Inflammatory macrophage treated with lipopolysaccharide for 4 hours (primary cell): Measurements from ENCODE around the gene STAP2.
"Not testable (repeated sequence)": the region's sequence is repeated elsewhere in the genome, so short reads cannot be mapped to it uniquely, and the experiment has no call there.

Source experiments
- DNase-seq: peaks from one replicate; pipeline ENCODE4 v3.0.0-alpha.2; 2020

The STAP2 gene

DNA sequence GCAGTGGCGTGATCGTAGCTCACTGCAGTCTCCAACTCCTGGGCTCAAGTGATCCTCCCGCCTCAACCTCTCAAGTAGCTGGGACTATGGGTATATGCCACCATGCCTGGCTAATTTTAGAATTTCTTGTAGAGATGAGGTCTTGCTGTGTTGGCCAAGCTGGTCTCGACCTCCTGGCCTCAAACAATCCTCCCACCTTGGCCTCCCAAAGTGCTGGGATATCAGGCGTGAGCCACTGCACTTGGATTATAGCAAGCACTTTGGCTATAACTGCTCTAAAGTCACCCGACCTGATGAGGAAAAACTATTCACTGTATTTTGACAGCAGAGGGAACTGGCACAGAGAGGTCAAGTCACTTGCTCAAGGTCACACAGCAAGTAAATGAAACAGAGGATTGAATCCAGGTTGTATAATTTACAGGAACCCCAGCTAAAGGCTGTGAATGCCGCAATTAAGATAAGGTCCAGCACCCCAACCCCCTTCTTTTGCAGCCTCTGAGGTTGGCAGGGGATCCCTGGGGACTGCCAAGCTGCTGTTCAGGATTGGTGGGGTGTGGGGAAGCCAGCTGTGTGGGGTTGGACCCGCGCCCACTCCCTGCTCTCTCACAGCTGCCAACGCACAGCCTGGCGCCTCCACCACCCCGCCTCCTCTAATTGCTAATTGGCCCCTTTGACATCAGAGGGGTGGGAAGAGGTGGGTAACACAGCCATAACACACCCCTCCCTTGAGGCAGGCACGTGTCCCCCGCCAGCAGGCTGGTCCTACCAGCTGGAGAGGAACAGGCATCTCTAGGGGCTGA is 42.5 kb downstream of the STAP2 start:
- DNase-seq, result no peak

DNA sequence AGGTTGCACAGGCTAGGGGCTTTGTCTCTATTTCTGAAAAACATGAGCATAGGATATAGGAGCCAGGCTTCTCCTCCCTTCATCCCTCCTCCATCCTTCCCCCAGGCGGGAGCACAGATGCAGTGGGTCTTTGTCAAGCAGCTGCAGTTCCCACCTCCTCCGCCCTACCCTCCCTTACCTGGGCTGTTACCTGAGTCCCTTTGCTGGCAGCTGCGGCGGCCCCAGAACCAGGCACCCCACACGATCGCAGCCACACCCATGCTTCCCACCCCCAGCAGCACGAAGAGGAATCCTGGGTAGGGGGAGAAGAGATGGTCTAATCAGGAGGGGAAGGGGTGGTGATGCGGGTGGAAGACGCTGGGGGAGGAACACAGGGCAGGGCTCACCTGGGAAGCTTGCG is 44.2 kb downstream of the STAP2 start:
- no peak for DNase-seq

- no peak for DNase-seq
Observed at GRCh38 chr19:4292515-4292914, 46.1 kb downstream of the STAP2 start.

GRCh38 chr19:4291184-4291732 is 47.4 kb downstream of the STAP2 start:
- no peak for DNase-seq

- no peak for DNase-seq
Observed at GRCh38 chr19:4288091-4288777, 50.4 kb downstream of the STAP2 start.

DNA sequence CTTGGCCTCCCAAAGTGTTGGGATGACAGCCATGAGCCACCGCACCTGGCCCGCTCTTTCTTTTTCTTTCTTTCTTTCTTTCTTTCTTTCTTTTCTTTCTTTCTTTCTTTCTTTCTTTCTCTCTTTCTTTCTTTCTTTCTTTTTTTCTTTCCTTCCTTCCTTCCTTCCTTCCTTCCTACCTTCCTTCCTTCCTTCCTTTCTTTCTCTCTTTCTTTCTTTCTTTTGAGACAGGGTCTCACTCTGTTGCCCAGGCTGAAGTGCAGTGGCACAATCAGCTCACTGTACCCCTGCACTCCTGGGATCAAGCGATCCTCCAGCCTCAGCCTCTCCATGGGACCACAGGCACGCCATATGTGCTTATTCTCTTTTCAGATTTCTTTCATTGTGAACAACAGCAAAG is 52.5 kb downstream of the STAP2 start:
- not testable (repeated sequence) for DNase-seq

GRCh38 chr19:4284974-4285373 is 53.7 kb downstream of the STAP2 start:
- no peak for DNase-seq

GRCh38 chr19:4284176-4284958 is 54.3 kb downstream of the STAP2 start:
- no peak for DNase-seq

DNA sequence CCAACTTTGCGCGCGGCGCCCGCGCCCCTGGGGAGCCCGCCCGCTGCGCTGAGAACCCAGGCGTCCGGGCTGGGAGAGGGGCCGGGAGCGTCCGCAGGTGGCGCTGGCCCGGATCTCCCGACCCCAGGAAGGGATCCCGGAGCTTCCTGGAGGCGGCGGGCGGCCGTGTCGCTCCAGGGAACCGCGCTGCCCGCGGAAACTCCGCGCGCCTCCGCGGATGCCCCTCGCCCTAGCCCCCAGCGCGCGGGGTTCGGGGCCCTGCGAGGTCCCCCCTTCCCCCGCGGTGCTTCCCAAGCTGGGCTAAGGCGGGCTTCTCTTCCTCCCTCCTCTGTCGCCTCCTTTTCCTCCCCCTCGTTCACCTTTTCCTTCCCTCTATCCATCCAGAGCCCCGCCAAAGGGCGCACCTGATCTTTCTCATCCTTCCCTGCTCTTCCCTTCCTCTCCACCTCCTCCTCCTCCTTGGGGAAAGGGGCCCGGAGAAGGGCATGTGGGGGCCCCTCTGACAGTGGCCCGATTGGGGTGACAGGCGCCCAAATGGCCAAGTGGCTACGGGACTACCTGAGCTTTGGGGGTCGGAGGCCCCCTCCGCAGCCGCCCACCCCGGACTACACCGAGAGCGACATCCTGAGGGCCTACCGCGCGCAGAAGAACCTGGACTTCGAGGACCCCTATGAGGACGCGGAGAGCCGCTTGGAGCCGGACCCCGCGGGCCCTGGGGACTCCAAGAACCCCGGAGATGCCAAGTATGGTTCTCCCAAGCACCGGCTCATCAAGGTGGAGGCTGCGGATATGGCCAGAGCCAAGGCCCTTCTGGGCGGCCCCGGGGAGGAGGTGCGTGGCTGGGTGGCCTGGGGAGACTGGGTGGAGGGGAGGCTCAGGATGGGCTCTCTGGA is 58.9 kb downstream of the STAP2 start:
- no peak for DNase-seq

GRCh38 chr19:4279267-4279529 is 59.4 kb downstream of the STAP2 start:
- no peak for DNase-seq

DNA sequence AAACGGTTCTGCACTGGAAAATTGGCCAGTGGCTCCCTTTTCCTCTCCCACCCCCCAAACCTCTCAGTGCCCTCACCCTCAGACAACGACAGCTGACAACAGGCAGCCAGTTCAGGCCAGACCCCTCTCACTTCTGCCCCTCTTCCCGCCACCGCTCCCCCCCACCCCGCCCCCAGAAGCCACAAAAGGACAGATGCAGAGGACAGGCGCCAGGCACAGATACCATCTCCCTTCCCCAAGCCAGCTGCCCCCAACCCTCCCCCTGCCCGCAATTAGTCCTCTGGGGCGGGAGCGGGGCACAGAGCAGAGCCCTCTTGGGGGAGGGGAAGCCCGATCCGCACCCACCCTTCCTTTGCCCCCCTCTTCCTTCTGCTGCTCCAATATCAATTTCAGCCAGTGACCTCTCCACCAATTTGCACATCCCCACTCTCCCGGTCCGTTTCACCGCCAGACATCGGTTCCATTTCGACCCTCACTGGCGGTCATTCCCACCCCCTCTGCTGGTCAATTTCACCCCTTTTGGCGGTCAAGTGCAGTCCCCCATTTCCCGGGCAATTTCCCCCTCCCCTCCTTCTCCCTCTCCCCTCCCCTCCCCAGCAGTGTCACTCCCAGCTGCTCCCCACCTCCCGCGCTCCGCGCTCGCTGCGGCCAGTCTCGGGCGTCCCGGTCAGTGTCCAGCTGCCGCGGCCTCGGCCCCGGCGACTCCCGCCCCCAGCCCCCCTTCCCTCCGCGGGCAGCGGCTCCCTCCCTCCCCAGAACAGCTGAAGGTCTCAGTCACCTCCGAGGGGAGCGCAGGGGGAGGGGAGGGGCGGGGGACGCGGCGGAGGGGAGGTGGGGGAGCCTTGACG is 60.0 kb downstream of the STAP2 start, which contains the start of gene SHD:
SHD (plus strand) TSS at position 848 of the 848 bp plus-strand sequence. CDS start 798 bp downstream, outside the sequence.
- DNase-seq, result no peak

GRCh38 chr19:4278010-4278409 is 60.6 kb downstream of the STAP2 start:
- DNase-seq, result no peak

- no peak for DNase-seq
Observed at GRCh38 chr19:4277191-4277696, 61.4 kb downstream of the STAP2 start.

DNA sequence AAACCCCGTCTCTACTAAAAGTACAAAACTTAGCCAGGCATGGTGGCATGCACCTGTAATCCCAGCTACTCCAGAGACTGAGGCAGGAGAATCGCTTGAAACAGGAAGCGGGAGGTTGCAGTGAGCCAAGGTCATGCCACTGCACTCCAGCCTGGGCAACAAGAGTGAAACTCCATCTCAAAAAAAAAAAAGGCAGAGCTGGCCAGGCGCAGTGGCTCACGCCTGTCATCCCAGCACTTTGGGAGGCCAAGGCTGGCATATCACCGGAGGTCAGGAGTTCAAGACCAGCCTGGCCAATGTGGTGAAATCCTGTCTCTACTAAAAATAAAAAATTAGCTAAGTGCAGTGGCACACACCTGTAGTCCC is 64.3 kb downstream of the STAP2 start:
- not testable (repeated sequence) for DNase-seq
